NT2/D1 (cell line): ENCODE measurements around the gene PHACTR1.

ENCODE experiments used
- SUZ12 ChIP-seq: IDR thresholded peaks from 2 replicates; pipeline ENCODE4 v1.6.1; 2011; ENCODE audit not compliant: insufficient read length, insufficient read depth; ENCODE audit errors: extremely low read depth
- YY1 ChIP-seq: IDR thresholded peaks from 2 replicates; pipeline ENCODE4 v1.6.1; 2011; ENCODE audit not compliant: insufficient read length, insufficient read depth
- ZNF274 ChIP-seq: IDR thresholded peaks from 2 replicates; pipeline ENCODE4 v1.6.1; 2011; ENCODE audit warnings: mild to moderate bottlenecking, low read depth, low read length

GRCh38 chr6:12993283-12993898 lies 276.8 kb downstream of the PHACTR1 start:
- no peak for TF ChIP-seq ZNF274
- no peak for TF ChIP-seq YY1
- TF ChIP-seq SUZ12 = no peak
